ENCODE data around the gene PHTF2. TPM values are rescaled to one million over a fixed set of nuclear protein-coding genes. Genes with fewer than 3 reads are reported as not detected.

PHTF2 gene
- total and polyA plus RNA-seq, 10 of the 15 experiments (the other 5 are each of a cell fraction or from before 2014, with no cell fraction given), result 12.9 to 41.8 (median 27.0) TPM

DNA sequence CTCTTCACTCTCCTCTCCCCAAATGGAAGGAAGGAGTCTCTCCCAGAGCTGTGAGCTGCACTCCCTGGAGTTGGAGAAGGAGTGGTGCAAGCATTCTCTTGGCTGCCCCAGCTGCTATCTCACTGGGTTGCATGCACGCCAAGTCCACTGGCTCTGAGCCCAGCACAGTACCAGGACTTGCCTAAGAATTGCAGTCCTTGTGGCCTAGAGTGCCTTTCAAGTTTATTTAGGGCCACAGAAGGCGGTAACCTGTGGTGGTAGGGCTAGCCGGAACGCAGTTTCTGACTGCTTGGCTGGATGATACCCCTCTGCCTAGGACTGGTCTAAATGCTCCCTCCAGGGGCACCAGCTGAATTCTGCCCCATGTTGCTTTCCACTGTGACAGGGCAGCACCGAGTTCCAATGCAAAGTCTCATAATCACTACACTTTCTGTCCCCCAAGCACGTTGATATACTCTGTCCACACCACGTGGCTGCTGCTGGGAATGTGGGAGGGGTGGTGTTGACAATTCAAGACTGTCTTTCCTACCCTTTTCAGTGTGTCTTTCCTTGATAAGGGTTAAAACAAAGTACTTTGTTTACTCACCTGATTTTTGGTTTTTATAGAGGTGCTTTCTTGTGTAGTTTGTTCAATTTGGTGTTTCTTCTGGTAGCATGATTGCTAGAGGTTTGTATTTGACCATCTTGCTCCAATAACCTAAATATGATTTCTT, 57.0 kb downstream of the PHTF2 start:
- H2AFZ ChIP-seq (ENCODE audit: control insufficient read depth, low read depth, low read length), result no peak overlapping the region
- no TSS peak for BruUV-seq (replicated peaks)
- no peak overlapping the region for H3K9ac ChIP-seq (ENCODE audit: control insufficient read depth, insufficient read depth, low read length)
- no peaks in the 10 kb centered on the region for H3K27me3 ChIP-seq (replicated peaks in 1 of 2; ENCODE audit: control insufficient read depth in 2 of 2, insufficient read depth in 2 of 2, low read length in 1 of 2)
- ChIA-PET SMC1A (ENCODE audit: uncharacterized antibody, unreplicated experiment) (interaction anchor here (1.5 kb wide), 1 partner anchor 27 kb away, joined by 3 read pairs; no protein-coding TSS in a partner anchor), RAD21 (ENCODE audit: unreplicated experiment) (no interaction called here), POLR2A (interaction anchor here (0.6 kb wide), 1 partner anchor 12 kb away, joined by 9 read pairs; no protein-coding TSS in a partner anchor), CTCF (interaction anchor here (1.0 kb wide), 1 partner anchor 204 kb away, joined by 4 read pairs; no protein-coding TSS in a partner anchor)
- peaks cover 19% of the 10 kb centered on the region for H3K79me2 ChIP-seq (ENCODE audit: control insufficient read depth, insufficient read depth, low read length)
- H3K4me1 ChIP-seq (ENCODE audit: control insufficient read depth, insufficient read depth, low read length), result peaks cover 20% of the 10 kb centered on the region
- in situ Hi-C loops (cut with MboI) (no loop called here), intact Hi-C loops (cut with micrococcal nuclease; ENCODE audit: unreplicated experiment) (no loop called here)
- peaks cover 4 to 7% of the 10 kb centered on the region in 2 experiments; a peak in 3 of 4 replicates for H3K36me3 ChIP-seq (ENCODE audit: control insufficient read depth in 2 of 2, insufficient read depth in 2 of 2, low read length in 1 of 2)
- H4K20me1 ChIP-seq (ENCODE audit: control insufficient read depth, insufficient read depth), result no peaks in the 10 kb centered on the region
- H3K4me2 ChIP-seq (ENCODE audit: control insufficient read depth, insufficient read depth), result no peak overlapping the region
- TF ChIP-seq MXI1 (IDR thresholded peaks at IDR 0.05; ENCODE audit: low read depth, low read length), result no peak
- no peak for TF ChIP-seq ZZZ3 (IDR thresholded peaks at IDR 0.05; ENCODE audit: control insufficient read depth, insufficient read length, low read depth)
- no peak for TF ChIP-seq NR2C2 (IDR thresholded peaks at IDR 0.05; ENCODE audit: borderline replicate concordance, control insufficient read depth, insufficient read length, low read depth)
- TF ChIP-seq, protein P1, sequence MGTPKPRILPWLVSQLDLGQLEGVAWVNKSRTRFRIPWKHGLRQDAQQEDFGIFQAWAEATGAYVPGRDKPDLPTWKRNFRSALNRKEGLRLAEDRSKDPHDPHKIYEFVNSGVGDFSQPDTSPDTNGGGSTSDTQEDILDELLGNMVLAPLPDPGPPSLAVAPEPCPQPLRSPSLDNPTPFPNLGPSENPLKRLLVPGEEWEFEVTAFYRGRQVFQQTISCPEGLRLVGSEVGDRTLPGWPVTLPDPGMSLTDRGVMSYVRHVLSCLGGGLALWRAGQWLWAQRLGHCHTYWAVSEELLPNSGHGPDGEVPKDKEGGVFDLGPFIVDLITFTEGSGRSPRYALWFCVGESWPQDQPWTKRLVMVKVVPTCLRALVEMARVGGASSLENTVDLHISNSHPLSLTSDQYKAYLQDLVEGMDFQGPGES (IDR thresholded peaks at IDR 0.05), result no peak
- TF ChIP-seq IKZF2 (IDR thresholded peaks at IDR 0.05), result no peak
- no peak for TF ChIP-seq MYB (IDR thresholded peaks at IDR 0.05; ENCODE audit: borderline replicate concordance, low read depth, low read length)
- TF ChIP-seq SMARCA5 (IDR thresholded peaks at IDR 0.05), result no peak
- TF ChIP-seq, protein P2, sequence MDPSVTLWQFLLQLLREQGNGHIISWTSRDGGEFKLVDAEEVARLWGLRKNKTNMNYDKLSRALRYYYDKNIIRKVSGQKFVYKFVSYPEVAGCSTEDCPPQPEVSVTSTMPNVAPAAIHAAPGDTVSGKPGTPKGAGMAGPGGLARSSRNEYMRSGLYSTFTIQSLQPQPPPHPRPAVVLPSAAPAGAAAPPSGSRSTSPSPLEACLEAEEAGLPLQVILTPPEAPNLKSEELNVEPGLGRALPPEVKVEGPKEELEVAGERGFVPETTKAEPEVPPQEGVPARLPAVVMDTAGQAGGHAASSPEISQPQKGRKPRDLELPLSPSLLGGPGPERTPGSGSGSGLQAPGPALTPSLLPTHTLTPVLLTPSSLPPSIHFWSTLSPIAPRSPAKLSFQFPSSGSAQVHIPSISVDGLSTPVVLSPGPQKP (IDR thresholded peaks at IDR 0.05; ENCODE audit: low read depth, low read length), result no peak
- no peak for TF ChIP-seq SUPT20H (IDR thresholded peaks at IDR 0.05; ENCODE audit: borderline replicate concordance, control insufficient read depth, low read depth, low read length)
- H3K4me3 ChIP-seq, result no peak overlapping the region
- FAIRE-seq (no peak), ATAC-seq (no peak), DNase-seq (ENCODE audit: low read depth, low spot score) (no peak)
- WGBS (ENCODE audit: insufficient coverage, insufficient replicate concordance, low lambda C conversion rate, missing lambda C conversion rate), result 99% methylated on average over 7 of the region's 7 CpGs
- H3K9me3 ChIP-seq (replicated peaks; ENCODE audit: control insufficient read depth, insufficient read depth, low read length), result no peaks in the 10 kb centered on the region; the same call in 2 of the 3 replicates
- H3K27ac ChIP-seq (ENCODE audit: control insufficient read depth, insufficient read depth), result no peak overlapping the region
